Regular cardiac myocyte (primary cell): ENCODE results near the gene CRYBB3. TPM values are rescaled to one million over a fixed set of nuclear protein-coding genes. Genes with fewer than 3 reads are reported as not detected.

Experiments
- total RNA-seq: library from RNA; depleted of rRNA; stranded (reverse); fragments of >200 nt; gene quantifications from 2 replicates; pipeline ENCODE4 v1.2.3, GENCODE V29; 2014

CRYBB3 gene
- total RNA-seq: not detected in 2 replicates

DNA sequence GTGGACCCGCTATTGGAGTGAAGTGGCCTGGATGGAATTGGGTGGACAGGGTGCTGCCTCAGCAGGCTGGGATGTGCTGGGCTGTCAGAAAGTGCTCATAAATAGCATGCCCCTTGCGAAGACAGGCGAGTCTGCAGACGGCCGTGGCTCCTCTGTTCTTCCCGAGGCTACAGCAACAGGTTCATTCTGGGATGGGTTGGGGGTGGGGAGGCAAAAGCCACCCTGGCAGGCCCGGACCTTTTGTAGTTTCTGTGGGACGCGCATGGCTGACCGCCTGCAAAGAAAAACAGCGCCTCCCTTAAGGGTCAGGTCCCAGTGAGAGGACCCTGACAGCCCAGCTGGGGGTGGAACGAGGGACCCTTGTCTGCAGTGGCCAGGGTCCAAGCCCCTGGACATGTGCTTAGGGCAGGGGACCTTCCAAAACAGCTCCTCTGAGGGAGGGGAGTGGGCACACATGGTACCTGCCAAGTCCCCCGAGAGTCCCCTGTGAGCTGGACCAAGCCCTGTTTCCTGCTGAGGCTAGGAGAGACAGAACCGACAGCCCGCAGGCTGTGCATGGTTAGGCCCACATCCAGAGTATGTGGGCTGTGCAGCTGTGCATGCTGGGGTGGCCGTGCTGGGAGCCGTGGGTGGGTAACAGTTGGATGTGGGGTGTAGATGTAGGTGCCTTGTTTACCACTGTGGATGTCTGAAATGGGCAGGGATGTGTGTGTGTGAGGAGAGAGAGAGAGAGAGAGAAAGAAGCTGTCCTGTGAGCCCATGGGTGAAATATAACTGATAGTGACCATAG lies at the start of gene CRYBB3:
Gene CRYBB3, plus strand, starts transcription at position 128 of the 790 bp plus-strand sequence. CDS start 1,539 bp downstream, outside the sequence.

DNA sequence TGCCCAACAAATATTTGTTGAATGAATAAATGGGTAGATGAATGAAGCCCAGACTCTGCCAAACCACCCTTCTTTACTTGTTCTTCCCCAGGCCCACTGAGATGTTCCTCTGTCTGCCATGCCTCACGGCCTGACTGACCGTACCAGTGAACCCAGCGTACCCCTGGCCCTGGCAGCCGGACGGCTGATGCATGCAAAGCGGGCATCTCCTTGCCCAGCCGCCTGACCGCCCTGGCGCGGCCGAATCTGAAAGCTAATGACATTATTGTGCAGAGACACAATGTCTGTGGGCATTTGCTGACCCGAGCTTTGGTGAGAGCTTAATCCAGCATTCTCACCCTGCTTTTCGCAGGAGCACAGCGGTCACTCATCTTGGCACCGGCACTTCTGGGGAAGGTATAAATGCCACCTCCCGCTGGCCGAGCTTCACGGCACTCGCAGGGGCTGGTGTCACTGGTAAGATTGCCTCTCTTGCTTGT lies 19.6 kb downstream of the CRYBB3 start, which contains the start of gene CRYBB2:
Gene CRYBB2, plus strand, starts transcription at position 429 of the 479 bp plus-strand sequence. CDS start 1,791 bp downstream, outside the sequence.

Other genes with a start within 250 kb of the CRYBB3 start
- gene KIAA1671, start 247.1 kb upstream of the CRYBB3 start, total RNA-seq: 6.2 and 7.1 TPM in 2 replicates
- gene CRYBB2, start 19.8 kb downstream of the CRYBB3 start, total RNA-seq: not detected in 2 replicates